Endothelial cell of umbilical vein (primary cell): ENCODE data around the gene BABAM2. TPM values are rescaled to one million over a fixed set of nuclear protein-coding genes. Genes with fewer than 3 reads are reported as not detected.

Source experiments
- BruUV-seq: library from RNA; stranded (reverse); fragments of 400-500 nt; replicated peaks from 2 replicates; lab custom pipeline; 2021; lab: Mats Ljungman, UMichigan
- CTCF ChIA-PET: fragments of 300-600, 350-600 bp; sonication (Branson Sonifier 250); formaldehyde crosslinking; loops from one replicate; lab custom pipeline; 2021; ENCODE audit warnings: antibody characterized with exemption, inconsistent platforms; lab: Charles Lee
- POLR2A ChIA-PET: fragments of 300-600, 350-600 bp; sonication (Branson Sonifier 250); formaldehyde crosslinking; loops from one replicate; lab custom pipeline; 2021; ENCODE audit warnings: antibody characterized with exemption, inconsistent platforms; lab: Charles Lee
- DNase-seq: peaks from one replicate; pipeline ENCODE4 v3.0.0-alpha.2; 2011; ENCODE audit warnings: low read depth, low spot score
- FAIRE-seq: peaks from 2 replicates; lab custom pipeline; 2011; peaks lifted over from hg19 to GRCh38; lab: Jason Lieb, UNC
- H2AFZ ChIP-seq: 2 replicates; pipeline ENCODE4 v1.6.0; 2012; ENCODE audit warnings: low read depth, low read length, control low read depth, inconsistent platforms
- H3K27ac ChIP-seq: 2 replicates; pipeline ENCODE4 v1.5.1; 2011; ENCODE audit warnings: low read depth, mild to moderate bottlenecking, control low read depth, low read length, moderate library complexity; ENCODE audit not compliant: insufficient read depth
- H3K27me3 ChIP-seq, 2 experiments: 2 replicates each; pipeline versions ENCODE4 v1.6.0 to v1.6.1; 2011; ENCODE audit warnings: low read length in 2 of 2, mixed read lengths in 1 of 2; ENCODE audit not compliant: control insufficient read depth in 2 of 2, insufficient read depth in 2 of 2
- H3K36me3 ChIP-seq, 2 experiments: 2 replicates in 1 of 2; 3 replicates in 1 of 2; pipeline ENCODE4 v1.5.1; 2011; ENCODE audit warnings: low read length in 2 of 2, mild to moderate bottlenecking in 1 of 2, moderate library complexity in 1 of 2; ENCODE audit not compliant: control insufficient read depth in 2 of 2, insufficient read depth in 2 of 2; ENCODE audit errors: extremely low read depth in 1 of 2
- H3K4me1 ChIP-seq: 3 replicates; pipeline ENCODE4 v1.5.1; 2011; ENCODE audit warnings: mild to moderate bottlenecking, low read length; ENCODE audit not compliant: control insufficient read depth, insufficient read depth; ENCODE audit errors: extremely low read depth
- H3K4me2 ChIP-seq: 2 replicates; pipeline ENCODE4 v1.6.1; 2011; ENCODE audit warnings: low read length, control low read depth, mixed read lengths; ENCODE audit not compliant: insufficient read depth
- H3K4me3 ChIP-seq, 3 experiments: fragments of 200-600 bp in 1 of 3; sonication (generic), shearing (Covaris generic) in 1 of 3; replicated peaks in 1 of 3; 2 replicates each; pipeline ENCODE4 v1.5.1; 2011 to 2016; ENCODE audit warnings: control low read depth in 3 of 3, low read length in 3 of 3, mild to moderate bottlenecking in 2 of 3, inconsistent platforms in 1 of 3, low read depth in 1 of 3, moderate library complexity in 1 of 3; ENCODE audit not compliant: insufficient read depth in 1 of 3
- H3K79me2 ChIP-seq: 2 replicates; pipeline ENCODE4 v1.6.0; 2012; ENCODE audit warnings: low read length, inconsistent platforms; ENCODE audit not compliant: control insufficient read depth, insufficient read depth
- H3K9ac ChIP-seq: replicated peaks from 2 replicates; pipeline ENCODE3; 2011; ENCODE audit warnings: low read length, control low read depth; ENCODE audit not compliant: insufficient read depth; ENCODE audit errors: extremely low read depth
- H3K9me1 ChIP-seq: replicated peaks from 3 replicates; pipeline ENCODE4 v1.6.0; 2011; ENCODE audit warnings: mild to moderate bottlenecking, low read length; ENCODE audit not compliant: control insufficient read depth, insufficient read depth; ENCODE audit errors: extremely low read depth
- H3K9me3 ChIP-seq: replicated peaks from 2 replicates; pipeline ENCODE4 v1.5.1; 2012; ENCODE audit warnings: low read length, inconsistent platforms; ENCODE audit not compliant: control insufficient read depth, insufficient read depth
- H4K20me1 ChIP-seq: replicated peaks from 2 replicates; pipeline ENCODE3; 2011; ENCODE audit warnings: mild to moderate bottlenecking, low read length; ENCODE audit not compliant: control insufficient read depth, insufficient read depth; ENCODE audit errors: extremely low read depth
- EZH2 ChIP-seq: IDR thresholded peaks from 2 replicates; pipeline ENCODE4 v1.6.1; 2012; ENCODE audit warnings: borderline replicate concordance, low read depth, mild to moderate bottlenecking, moderate library complexity, low read length, inconsistent platforms; ENCODE audit not compliant: severe bottlenecking
- FOS ChIP-seq: IDR thresholded peaks from 2 replicates; pipeline ENCODE4 v1.6.1; 2011; ENCODE audit warnings: mild to moderate bottlenecking, low read length, moderate library complexity, borderline replicate concordance; ENCODE audit not compliant: insufficient read depth
- GATA2 ChIP-seq: IDR thresholded peaks from 2 replicates; pipeline ENCODE4 v1.7.0; 2011; ENCODE audit warnings: low read depth, mild to moderate bottlenecking, moderate library complexity, mixed read lengths, low read length; ENCODE audit not compliant: insufficient read length, insufficient read depth
- JUN ChIP-seq: IDR thresholded peaks from 2 replicates; pipeline ENCODE4 v1.6.1; 2011; ENCODE audit warnings: borderline replicate concordance, low read depth; ENCODE audit not compliant: insufficient read length, insufficient read depth
- MAX ChIP-seq: IDR thresholded peaks from 2 replicates; pipeline ENCODE4 v1.6.1; 2011; ENCODE audit not compliant: insufficient read depth, insufficient read length
- MYC ChIP-seq: IDR thresholded peaks from one replicate; pipeline ENCODE4 v1.6.1; 2011; ENCODE audit warnings: mild to moderate bottlenecking, low read depth, low read length
- POLR2A ChIP-seq: IDR thresholded peaks from 2 replicates; pipeline ENCODE4 v1.6.1; 2012; ENCODE audit warnings: low read depth, mild to moderate bottlenecking, control low read depth, low read length
- POLR2AphosphoS5 ChIP-seq: IDR thresholded peaks from 2 replicates; pipeline ENCODE4 v1.6.1; 2012; ENCODE audit warnings: low read depth, mild to moderate bottlenecking, control low read depth, low read length, moderate library complexity; ENCODE audit not compliant: insufficient read depth
- dilution Hi-C: fragments of 300-500 bp; cut with MboI; formaldehyde crosslinking; loops from one replicate; pipeline ENCODE4 v1.15.0; 2019; ENCODE audit warnings: low sequenced_read_pairs; ENCODE audit not compliant: extremely low pct_ligation_motif_present
- intact Hi-C: fragments of 100-400 bp; cut with micrococcal nuclease; formaldehyde crosslinking; loops from one replicate; pipeline ENCODE4 v1.10.0; 2022
- polyA plus RNA-seq, 4 experiments: library from polyadenylated mRNA; depleted of rRNA in 3 of 4; stranded (reverse) in 3 of 4; unstranded in 1 of 4; fragments of >200 nt; gene quantifications; 2 replicates each; pipeline versions ENCODE4 v1.2.1 to v1.2.3, GENCODE V29; 2011 to 2012; ENCODE audit warnings: missing spikeins in 1 of 4
- total RNA-seq: library from RNA; stranded (reverse); gene quantifications from 2 replicates; pipeline ENCODE4 v1.2.3, GENCODE V29; 2021
- TF ChIP-seq, protein P1 (sequence below), 2 donors: IDR thresholded peaks; 1 replicate in 1 of 2; 2 replicates in 1 of 2; pipeline ENCODE4 v1.5.1; 2011; ENCODE audit warnings: low read length in 2 of 2, mild to moderate bottlenecking in 2 of 2, moderate library complexity in 2 of 2, control low read depth in 1 of 2, inconsistent platforms in 1 of 2, low read depth in 1 of 2; ENCODE audit not compliant: insufficient read depth in 1 of 2; ENCODE audit errors: extremely low read depth in 1 of 2

Gene BABAM2
- total and polyA plus RNA-seq, 2 donors (not counting 3 experiments of a cell fraction or from before 2014, with no cell fraction given), result 19.9 to 27.6 TPM

DNA sequence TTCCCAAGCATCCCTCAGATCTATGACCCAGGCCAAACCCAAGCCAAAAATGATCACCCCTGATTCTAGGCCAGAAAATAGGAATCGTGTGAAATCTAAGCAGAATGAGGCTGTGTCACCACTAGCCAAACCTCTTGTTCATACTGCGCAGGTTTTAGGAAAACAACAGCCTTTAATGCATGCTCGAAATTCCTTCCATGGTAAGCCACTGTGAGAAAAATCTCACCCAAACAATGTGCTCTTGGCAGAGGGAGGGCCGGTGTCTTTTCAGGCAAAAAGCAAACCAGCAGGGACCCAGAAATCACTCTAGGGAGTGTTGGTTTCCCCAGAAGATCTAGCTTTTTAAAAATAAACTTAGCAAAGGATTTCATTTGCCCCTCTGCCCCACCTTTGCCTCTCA, 430.9 kb downstream of the BABAM2 start:
- intact Hi-C loops, result no loop called here
- no TSS peak for BruUV-seq
- Histone ChIP-seq H3K9me1 (no peaks in the 10 kb centered on the region), H3K9ac (no peak overlapping the region), H3K79me2 (no peaks in the 10 kb centered on the region), H3K4me3 (no peak overlapping the region), H3K36me3 (no peaks in the 10 kb centered on the region), H3K4me2 (no peak overlapping the region), H4K20me1 (no peaks in the 10 kb centered on the region), H3K27me3 (no peaks in the 10 kb centered on the region), H3K4me1 (no peaks in the 10 kb centered on the region), H2AFZ (no peak overlapping the region), H3K9me3 (no peaks in the 10 kb centered on the region), H3K27ac (no peak overlapping the region)
- DNase-seq (no peak), FAIRE-seq (no peak)
- TF ChIP-seq EZH2 (no peak), MYC (no peak), JUN (no peak), FOS (no peak), POLR2A (no peak), MAX (no peak), POLR2AphosphoS5 (no peak), GATA2 (no peak)
- TF ChIP-seq, protein P1, sequence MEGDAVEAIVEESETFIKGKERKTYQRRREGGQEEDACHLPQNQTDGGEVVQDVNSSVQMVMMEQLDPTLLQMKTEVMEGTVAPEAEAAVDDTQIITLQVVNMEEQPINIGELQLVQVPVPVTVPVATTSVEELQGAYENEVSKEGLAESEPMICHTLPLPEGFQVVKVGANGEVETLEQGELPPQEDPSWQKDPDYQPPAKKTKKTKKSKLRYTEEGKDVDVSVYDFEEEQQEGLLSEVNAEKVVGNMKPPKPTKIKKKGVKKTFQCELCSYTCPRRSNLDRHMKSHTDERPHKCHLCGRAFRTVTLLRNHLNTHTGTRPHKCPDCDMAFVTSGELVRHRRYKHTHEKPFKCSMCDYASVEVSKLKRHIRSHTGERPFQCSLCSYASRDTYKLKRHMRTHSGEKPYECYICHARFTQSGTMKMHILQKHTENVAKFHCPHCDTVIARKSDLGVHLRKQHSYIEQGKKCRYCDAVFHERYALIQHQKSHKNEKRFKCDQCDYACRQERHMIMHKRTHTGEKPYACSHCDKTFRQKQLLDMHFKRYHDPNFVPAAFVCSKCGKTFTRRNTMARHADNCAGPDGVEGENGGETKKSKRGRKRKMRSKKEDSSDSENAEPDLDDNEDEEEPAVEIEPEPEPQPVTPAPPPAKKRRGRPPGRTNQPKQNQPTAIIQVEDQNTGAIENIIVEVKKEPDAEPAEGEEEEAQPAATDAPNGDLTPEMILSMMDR (IDR thresholded peaks at IDR 0.05; ENCODE audit: extremely low read depth in 1 of 2, insufficient read depth in 1 of 2, low read depth in 1 of 2, low read length in 2 of 2), result no peak
- ChIA-PET CTCF (interaction anchor here (1.7 kb wide), 1 partner anchor 10 kb away, joined by 3 read pairs; no protein-coding TSS in a partner anchor), POLR2A (interaction anchor here (0.5 kb wide), 1 partner anchor 19 kb away, joined by 3 read pairs; no protein-coding TSS in a partner anchor)
- dilution Hi-C loops, result no loop called here
